Right kidney (tissue), 1 donor: ENCODE measurements around the gene ARHGAP26.
"Not testable (repeated sequence)": the region's sequence is repeated elsewhere in the genome, so short reads cannot be mapped to it uniquely, and the experiment has no call there.

ENCODE experiments used
- DNase-seq: peaks from one replicate; pipeline ENCODE4 v3.0.0-alpha.2; 2016

ARHGAP26 gene

GRCh38 chr5:142934051-142934762 is 164.0 kb downstream of the ARHGAP26 start:
- DNase-seq = no peak

DNA sequence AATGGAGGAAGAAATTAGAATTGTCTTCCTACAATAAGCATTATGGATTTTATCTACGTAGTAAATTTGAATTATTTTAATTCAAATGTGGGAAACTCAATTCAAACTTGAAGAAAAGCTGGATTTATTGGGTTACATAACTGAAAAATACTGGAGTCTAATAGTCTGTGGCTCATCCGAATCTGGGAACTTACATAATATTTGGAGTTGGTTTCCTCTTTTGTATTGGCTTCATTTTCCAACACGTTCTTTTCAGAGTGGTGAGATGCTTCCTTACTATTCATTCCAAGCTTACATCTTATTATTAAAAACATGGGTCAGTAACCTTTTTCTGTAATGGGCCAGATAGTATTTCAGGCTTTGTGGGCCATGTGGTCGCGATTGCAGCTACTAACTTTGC is 164.8 kb downstream of the ARHGAP26 start:
- no peak for DNase-seq

- DNase-seq = no peak
Observed at GRCh38 chr5:142937374-142937773, 167.2 kb downstream of the ARHGAP26 start.

GRCh38 chr5:142938266-142938880 is 168.2 kb downstream of the ARHGAP26 start:
- DNase-seq = no peak

GRCh38 chr5:142939006-142939405 is 168.8 kb downstream of the ARHGAP26 start:
- no peak for DNase-seq

DNA sequence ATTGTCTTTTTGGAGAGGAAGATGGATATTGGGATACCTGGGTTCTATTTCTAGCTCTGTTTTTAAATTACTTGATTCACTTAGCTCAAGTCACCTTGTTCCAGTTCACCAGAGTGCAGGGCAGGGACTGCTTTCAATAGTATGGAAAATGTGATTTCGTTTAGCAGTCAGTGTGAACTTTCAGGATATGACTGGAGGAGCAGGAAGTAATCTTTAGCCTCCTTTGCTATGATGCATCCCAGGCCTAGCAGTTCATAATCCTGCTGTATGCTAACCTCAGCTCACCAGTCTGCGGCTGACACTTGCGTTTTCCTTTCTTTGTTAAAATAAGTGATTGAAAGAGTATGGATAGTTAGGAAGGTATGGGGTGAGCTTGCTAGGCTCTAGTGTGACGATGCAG is 169.7 kb downstream of the ARHGAP26 start:
- no peak for DNase-seq

GRCh38 chr5:142941245-142941644 is 171.1 kb downstream of the ARHGAP26 start:
- DNase-seq = no peak

- no peak for DNase-seq
Observed at GRCh38 chr5:142942901-142943300, 172.7 kb downstream of the ARHGAP26 start.

DNA sequence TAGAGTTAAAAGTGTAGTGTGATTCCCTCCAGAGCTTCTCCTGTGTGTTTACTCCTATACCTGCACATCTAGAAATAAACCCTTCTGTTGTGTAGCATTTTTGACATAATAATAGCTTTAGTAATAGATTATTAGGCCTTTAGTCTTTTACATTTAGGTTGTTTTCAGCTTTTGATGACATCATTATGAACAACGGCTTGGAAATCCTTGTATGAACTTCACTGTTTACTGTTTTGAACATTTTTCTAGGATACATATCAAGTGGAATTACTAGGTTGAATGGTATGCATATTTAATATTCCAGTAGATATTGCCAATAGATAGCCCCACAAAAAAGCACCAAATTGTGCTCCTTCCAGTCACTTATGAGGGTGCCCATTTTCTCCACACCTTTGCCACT is 174.0 kb downstream of the ARHGAP26 start:
- DNase-seq = no peak

DNA sequence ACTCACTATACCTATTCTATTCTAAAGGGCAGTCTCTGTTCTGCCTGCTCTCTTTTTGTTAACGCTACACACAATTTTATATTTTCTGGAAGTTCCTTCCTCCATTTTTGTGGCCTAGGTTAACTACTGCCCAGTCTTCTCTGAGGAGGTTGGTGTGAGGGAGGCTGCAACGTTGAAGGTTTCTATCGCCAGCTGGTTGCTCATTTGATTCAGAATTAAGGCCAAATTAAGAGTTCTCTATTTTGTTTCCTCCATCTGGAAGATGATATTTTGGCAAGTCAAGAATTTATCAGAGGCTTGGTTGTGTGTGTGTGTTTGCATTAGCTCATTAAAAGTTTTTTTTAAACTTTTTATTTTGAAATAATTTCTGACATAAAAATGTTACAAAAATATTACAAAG is 175.1 kb downstream of the ARHGAP26 start:
- no peak for DNase-seq

DNA sequence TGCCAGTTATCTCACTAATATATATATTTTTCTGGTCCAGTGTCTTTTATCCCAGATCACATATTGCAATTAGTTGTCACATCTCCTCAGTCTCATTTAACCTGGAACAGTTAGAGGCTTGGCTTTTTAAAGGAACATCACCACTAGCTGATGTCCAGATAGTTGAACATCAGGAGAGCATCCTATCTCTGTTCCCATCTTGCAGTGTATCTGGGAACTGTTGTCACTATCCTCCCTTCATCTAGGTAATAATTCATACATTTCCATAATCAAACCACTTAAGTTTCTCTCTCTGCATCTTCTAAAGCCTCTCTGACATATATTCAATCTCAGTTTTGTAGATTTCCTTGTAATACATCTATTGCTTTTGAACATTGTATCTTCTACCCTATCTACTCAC is 175.7 kb downstream of the ARHGAP26 start:
- no peak for DNase-seq

- DNase-seq = no peak
Observed at GRCh38 chr5:142946547-142947426, 176.6 kb downstream of the ARHGAP26 start.

- no peak for DNase-seq
Observed at GRCh38 chr5:142947427-142947709, 177.2 kb downstream of the ARHGAP26 start.

GRCh38 chr5:142952229-142952628 is 182.1 kb downstream of the ARHGAP26 start:
- no peak for DNase-seq

DNA sequence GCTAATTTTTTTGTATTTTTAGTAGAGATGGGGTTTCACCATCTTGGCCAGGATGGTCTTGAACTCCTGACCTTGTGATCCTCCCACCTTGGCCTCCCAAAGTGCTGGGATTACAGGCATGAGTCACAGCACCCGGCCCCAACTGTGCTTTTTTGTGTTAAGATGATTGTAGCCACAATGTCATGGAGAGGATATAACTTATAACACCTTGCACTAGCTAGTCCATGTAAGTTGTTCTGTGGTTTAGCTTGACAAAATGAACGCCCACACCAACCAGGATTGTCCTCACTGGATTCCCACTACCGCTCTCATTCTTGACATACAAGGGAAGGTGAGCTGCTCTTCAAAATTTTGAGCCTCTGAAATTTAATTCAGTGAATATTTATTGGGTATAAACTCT is 182.7 kb downstream of the ARHGAP26 start:
- not testable (repeated sequence) for DNase-seq

- no peak for DNase-seq
Observed at GRCh38 chr5:142954455-142954854, 184.3 kb downstream of the ARHGAP26 start.

- DNase-seq = no peak
Observed at GRCh38 chr5:142955628-142956027, 185.5 kb downstream of the ARHGAP26 start.

- no peak for DNase-seq
Observed at GRCh38 chr5:142957528-142957927, 187.4 kb downstream of the ARHGAP26 start.

GRCh38 chr5:142958944-142959682 is 188.9 kb downstream of the ARHGAP26 start:
- no peak for DNase-seq

GRCh38 chr5:142959683-142960657 is 189.8 kb downstream of the ARHGAP26 start:
- DNase-seq = no peak

DNA sequence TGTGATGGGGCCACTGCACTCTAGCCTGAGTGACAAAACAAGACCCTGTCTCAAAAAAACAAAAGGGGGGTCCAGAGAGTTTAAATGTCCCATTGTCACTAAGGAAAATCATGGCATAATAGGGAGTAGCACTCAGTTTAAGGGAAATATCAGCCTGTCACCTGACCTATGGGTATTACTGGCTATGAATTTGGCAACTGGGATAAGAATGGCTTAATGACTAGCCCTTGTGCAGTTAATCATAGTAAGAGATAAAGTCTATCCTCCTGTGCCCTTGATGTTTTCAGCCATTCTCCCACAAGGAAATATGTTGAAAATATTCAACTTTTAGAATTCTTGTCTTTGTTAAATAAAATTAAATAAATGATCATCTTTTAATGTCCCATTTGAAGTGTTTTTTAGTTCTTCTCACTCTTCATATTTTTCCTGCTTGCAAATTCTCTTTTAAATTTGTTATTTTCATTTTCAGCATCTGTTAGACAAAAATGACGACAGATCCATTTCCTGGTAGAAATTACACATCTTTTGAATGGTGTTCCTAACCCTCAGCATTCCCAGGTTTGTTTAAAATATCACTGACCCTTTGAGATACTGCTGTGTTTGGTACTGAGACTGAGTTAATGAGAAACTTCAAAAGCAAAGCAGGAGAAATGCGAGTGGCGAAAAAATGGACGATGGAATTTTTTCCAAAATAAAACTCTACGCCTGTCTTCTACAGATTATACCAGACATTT is 191.4 kb downstream of the ARHGAP26 start:
- DNase-seq = no peak
